Fibroblast of villous mesenchyme (primary cell): ENCODE data around the gene LRIF1. TPM values are rescaled to one million over a fixed set of nuclear protein-coding genes. Genes with fewer than 3 reads are reported as not detected.

Experiments
- DNase-seq: peaks from one replicate; pipeline ENCODE4 v3.0.0-alpha.2; 2010; ENCODE audit warnings: low read depth
- H3K4me3 ChIP-seq: 2 replicates; pipeline ENCODE4 v1.5.1; 2011; ENCODE audit warnings: low read depth, mild to moderate bottlenecking, low read length
- total RNA-seq: library from RNA; depleted of rRNA; stranded (reverse); fragments of >200 nt; gene quantifications from 2 replicates; pipeline ENCODE4 v1.2.3, GENCODE V29; 2012
- TF ChIP-seq, protein P1 (sequence below): IDR thresholded peaks from 2 replicates; pipeline ENCODE4 v1.5.1; 2012; ENCODE audit warnings: low read depth, mild to moderate bottlenecking, low read length; ENCODE audit not compliant: insufficient read depth

LRIF1 gene
- total RNA-seq, 1 donor, result 19.4 TPM

DNA sequence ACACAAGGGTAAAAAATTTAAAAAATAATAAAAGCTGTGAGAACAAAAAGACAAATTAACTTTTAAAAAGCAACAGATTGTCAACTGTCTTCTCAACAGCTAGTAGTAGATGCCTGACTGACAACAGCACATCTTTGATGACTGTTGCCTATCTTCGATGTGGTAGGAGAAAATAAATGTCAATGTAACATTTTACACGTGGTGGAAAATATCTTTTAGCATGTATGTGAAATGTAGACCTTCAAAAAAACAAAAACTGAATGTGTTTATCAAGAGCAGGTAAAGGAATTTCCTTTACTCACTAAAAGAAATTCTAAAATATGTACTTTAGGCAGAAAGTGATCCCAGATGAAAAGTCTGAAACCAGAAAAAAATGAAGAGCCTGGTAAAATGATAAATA is 47.9 kb downstream of the LRIF1 start:
- DNase-seq, result no peak
- H3K4me3 ChIP-seq, result no peak overlapping the region
- TF ChIP-seq, protein P1, sequence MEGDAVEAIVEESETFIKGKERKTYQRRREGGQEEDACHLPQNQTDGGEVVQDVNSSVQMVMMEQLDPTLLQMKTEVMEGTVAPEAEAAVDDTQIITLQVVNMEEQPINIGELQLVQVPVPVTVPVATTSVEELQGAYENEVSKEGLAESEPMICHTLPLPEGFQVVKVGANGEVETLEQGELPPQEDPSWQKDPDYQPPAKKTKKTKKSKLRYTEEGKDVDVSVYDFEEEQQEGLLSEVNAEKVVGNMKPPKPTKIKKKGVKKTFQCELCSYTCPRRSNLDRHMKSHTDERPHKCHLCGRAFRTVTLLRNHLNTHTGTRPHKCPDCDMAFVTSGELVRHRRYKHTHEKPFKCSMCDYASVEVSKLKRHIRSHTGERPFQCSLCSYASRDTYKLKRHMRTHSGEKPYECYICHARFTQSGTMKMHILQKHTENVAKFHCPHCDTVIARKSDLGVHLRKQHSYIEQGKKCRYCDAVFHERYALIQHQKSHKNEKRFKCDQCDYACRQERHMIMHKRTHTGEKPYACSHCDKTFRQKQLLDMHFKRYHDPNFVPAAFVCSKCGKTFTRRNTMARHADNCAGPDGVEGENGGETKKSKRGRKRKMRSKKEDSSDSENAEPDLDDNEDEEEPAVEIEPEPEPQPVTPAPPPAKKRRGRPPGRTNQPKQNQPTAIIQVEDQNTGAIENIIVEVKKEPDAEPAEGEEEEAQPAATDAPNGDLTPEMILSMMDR, result no peak

- H3K4me3 ChIP-seq, result no peak overlapping the region
- TF ChIP-seq, protein P1, result no peak
- DNase-seq, result no peak
Observed at GRCh38 chr1:110914676-110915075, 49.0 kb downstream of the LRIF1 start.

- TF ChIP-seq, protein P1, result no peak
- no peak overlapping the region for H3K4me3 ChIP-seq
- no peak for DNase-seq
Observed at GRCh38 chr1:110912784-110913183, 50.9 kb downstream of the LRIF1 start.

GRCh38 chr1:110903853-110904500 is 59.7 kb downstream of the LRIF1 start:
- H3K4me3 ChIP-seq, result no peak overlapping the region
- DNase-seq, result no peak
- TF ChIP-seq, protein P1, result no peak

- TF ChIP-seq, protein P1, result no peak
Observed at GRCh38 chr1:110902820-110903463, 60.8 kb downstream of the LRIF1 start.

DNA sequence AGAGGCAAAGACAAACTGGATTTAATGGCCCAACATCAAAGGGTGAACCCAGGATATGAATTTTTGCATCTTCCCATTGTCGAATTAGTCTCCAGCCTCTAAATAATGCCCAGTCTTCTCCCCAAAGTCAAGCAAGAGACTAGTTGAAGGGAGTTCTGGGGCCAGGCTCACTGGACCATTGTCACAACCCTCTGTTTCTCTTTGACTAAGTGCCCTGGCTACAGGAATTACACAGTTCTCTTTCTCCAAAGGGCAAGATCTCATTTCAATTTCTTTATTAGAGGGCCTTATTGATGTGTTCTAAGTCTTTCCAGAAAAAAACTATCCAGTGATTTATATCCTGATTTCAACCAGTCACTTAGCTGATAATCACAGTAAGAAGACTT is 64.3 kb downstream of the LRIF1 start:
- no peak for DNase-seq
- TF ChIP-seq, protein P1, result no peak
- no peak overlapping the region for H3K4me3 ChIP-seq

More at GRCh38 chr1:110902820-110903463, 60.8 kb downstream of the LRIF1 start:
- no peak for DNase-seq
- no peak overlapping the region for H3K4me3 ChIP-seq
